Keratinocyte (primary cell): ENCODE measurements around the gene ECM2.

Experiments used
- EZH2 ChIP-seq: IDR thresholded peaks from one replicate; pipeline ENCODE4 v1.6.1; 2012; ENCODE audit warnings: inconsistent platforms, mild to moderate bottlenecking, low read length, moderate library complexity
- TF ChIP-seq, protein P1 (sequence below), 3 experiments: IDR thresholded peaks in 1 of 3; conservative IDR thresholded peaks in 1 of 3; optimal IDR thresholded peaks in 1 of 3; 2 replicates in 2 of 3; 3 replicates in 1 of 3; pipeline versions ENCODE3 to v1.5.1; 2011; ENCODE audit warnings: low read length in 3 of 3, mild to moderate bottlenecking in 3 of 3, moderate library complexity in 2 of 3, control low read depth in 1 of 3, inconsistent platforms in 1 of 3; ENCODE audit not compliant: insufficient read depth in 2 of 3; ENCODE audit errors: extremely low read depth in 1 of 3

DNA sequence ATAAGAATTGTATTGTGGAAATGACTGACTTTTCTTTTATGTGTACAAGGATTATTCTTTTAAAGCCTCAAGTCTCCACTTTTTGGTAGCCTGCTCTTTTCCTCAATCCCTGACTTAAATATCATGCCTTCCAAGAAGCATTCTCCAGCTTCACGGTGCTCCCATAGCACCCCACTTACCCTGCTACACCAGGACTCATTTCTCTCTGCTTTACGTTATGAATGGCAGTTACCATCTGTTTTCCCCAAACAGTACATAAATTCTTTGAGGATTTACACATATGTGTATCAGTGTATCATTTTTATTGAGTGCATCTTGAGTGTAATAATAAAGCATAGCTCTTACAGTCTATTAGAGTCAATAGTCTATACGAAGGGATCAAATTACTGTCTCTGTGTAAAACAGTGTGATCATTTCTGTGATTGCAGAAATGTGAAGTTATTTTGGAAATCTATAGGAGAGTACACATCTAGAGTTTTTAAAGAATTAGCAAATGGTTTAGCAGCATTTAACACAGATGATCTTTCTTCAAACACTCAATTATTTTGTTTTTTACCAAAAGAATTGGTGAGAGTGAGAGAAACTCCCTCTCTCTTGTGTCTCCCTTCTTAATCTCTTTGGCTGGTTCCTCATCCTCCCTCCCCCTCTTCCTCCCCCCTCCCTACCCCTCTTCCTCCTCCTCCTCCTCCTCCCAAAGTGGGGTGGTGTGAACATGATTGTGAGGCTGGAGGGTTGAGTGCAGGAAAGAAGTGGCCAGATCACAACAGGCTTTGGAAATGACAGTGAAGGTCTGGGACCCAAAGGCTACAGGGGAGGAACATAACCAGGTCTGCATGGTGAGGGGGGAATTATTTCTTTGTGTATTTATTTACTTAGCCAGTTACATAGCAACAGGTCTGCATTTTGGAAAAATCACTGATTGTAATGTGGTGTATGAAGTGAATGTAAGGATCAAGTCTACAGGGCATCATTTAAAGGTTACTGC, 27.6 kb upstream of the ECM2 start:
- TF ChIP-seq EZH2: no peak
- TF ChIP-seq, protein P1, sequence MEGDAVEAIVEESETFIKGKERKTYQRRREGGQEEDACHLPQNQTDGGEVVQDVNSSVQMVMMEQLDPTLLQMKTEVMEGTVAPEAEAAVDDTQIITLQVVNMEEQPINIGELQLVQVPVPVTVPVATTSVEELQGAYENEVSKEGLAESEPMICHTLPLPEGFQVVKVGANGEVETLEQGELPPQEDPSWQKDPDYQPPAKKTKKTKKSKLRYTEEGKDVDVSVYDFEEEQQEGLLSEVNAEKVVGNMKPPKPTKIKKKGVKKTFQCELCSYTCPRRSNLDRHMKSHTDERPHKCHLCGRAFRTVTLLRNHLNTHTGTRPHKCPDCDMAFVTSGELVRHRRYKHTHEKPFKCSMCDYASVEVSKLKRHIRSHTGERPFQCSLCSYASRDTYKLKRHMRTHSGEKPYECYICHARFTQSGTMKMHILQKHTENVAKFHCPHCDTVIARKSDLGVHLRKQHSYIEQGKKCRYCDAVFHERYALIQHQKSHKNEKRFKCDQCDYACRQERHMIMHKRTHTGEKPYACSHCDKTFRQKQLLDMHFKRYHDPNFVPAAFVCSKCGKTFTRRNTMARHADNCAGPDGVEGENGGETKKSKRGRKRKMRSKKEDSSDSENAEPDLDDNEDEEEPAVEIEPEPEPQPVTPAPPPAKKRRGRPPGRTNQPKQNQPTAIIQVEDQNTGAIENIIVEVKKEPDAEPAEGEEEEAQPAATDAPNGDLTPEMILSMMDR (optimal IDR thresholded peaks at IDR 0.05 in 1 of 3, IDR thresholded peaks at IDR 0.05 in 1 of 3, conservative IDR thresholded peaks at IDR 0.05 in 1 of 3; ENCODE audit: extremely low read depth in 1 of 3, insufficient read depth in 2 of 3, low read length in 3 of 3): no peak
